OCI-M1 (cell line): Measurements from ENCODE around the gene OR10A4.
"Not testable (repeated sequence)": the region's sequence is repeated elsewhere in the genome, so short reads cannot be mapped to it uniquely, and the experiment has no call there.

Experiments used
- DNase-seq: peaks from one replicate; lab custom pipeline; 2025; lab: John Stamatoyannopoulos, UW

OR10A4 gene

GRCh38 chr11:6876325-6876724, at the start of gene OR10A4:
TSS of gene OR10A4 (plus strand) at chr11:6876625. CDS start at chr11:6876648, 23 bp downstream.
- DNase-seq, result no peak

GRCh38 chr11:6828103-6828502, 48.3 kb upstream of the OR10A4 start:
- DNase-seq, result peak; percentile 19

- no peak for DNase-seq
These were observed 43.1 kb upstream of the OR10A4 start for GRCh38 chr11:6833356-6833755.

- no peak for DNase-seq
These were observed 42.4 kb upstream of the OR10A4 start for GRCh38 chr11:6834021-6834420.

GRCh38 chr11:6841694-6842093, 34.7 kb upstream of the OR10A4 start:
- no peak for DNase-seq

GRCh38 chr11:6843670-6844069, 32.8 kb upstream of the OR10A4 start:
- no peak for DNase-seq

- no peak for DNase-seq
These were observed 32.1 kb upstream of the OR10A4 start for GRCh38 chr11:6844356-6844755.

- no peak for DNase-seq
These were observed 31.0 kb upstream of the OR10A4 start, which contains the start of gene OR10A5 for GRCh38 chr11:6845383-6845782. TSS of gene OR10A5 (plus strand) at chr11:6845683. CDS start at chr11:6845683, 0 bp downstream.

- no peak for DNase-seq
These were observed 25.9 kb upstream of the OR10A4 start for GRCh38 chr11:6850526-6850925.

GRCh38 chr11:6854801-6855200, 21.6 kb upstream of the OR10A4 start:
- not testable (repeated sequence) for DNase-seq

- peak; percentile 12 for DNase-seq
These were observed 20.4 kb upstream of the OR10A4 start for GRCh38 chr11:6855971-6856541.

- peak; percentile 27 for DNase-seq
These were observed 19.6 kb upstream of the OR10A4 start for GRCh38 chr11:6856871-6857270.

- no peak for DNase-seq
These were observed 13.5 kb upstream of the OR10A4 start, which contains the start of gene OR10A2 for GRCh38 chr11:6862961-6863360. TSS of gene OR10A2 (plus strand) at chr11:6863057. CDS start at chr11:6869755, 6,698 bp downstream.

- DNase-seq, result peak; percentile 12
These were observed 12.0 kb upstream of the OR10A4 start for GRCh38 chr11:6864438-6864837.

GRCh38 chr11:6871278-6871677, 5.1 kb upstream of the OR10A4 start:
- no peak for DNase-seq

GRCh38 chr11:6875761-6876160, 664 bp upstream of the OR10A4 start:
- no peak for DNase-seq

GRCh38 chr11:6876914-6877313, 489 bp downstream of the OR10A4 start:
- no peak for DNase-seq

- DNase-seq, result no peak
These were observed 6.3 kb downstream of the OR10A4 start for GRCh38 chr11:6882751-6883150.

- not testable (repeated sequence) for DNase-seq
These were observed 11.3 kb downstream of the OR10A4 start for GRCh38 chr11:6887711-6888110.

GRCh38 chr11:6888830-6889229, 12.4 kb downstream of the OR10A4 start:
- no peak for DNase-seq

- peak; percentile 17 for DNase-seq
These were observed 13.4 kb downstream of the OR10A4 start for GRCh38 chr11:6889835-6890234.

- DNase-seq, result no peak
These were observed 16.0 kb downstream of the OR10A4 start, which contains the start of gene OR2D2 for GRCh38 chr11:6892400-6892799. TSS of gene OR2D2 (minus strand) at chr11:6892500. CDS start at chr11:6892500, 0 bp downstream.

GRCh38 chr11:6894097-6894496, 17.7 kb downstream of the OR10A4 start:
- DNase-seq, result no peak

GRCh38 chr11:6895010-6895409, 18.6 kb downstream of the OR10A4 start:
- DNase-seq, result no peak
